Inflammatory macrophage (primary cell): ENCODE results near the gene CEP41.

Source experiments
- DNase-seq, 2 donors: peaks; one replicate each; pipeline ENCODE4 v3.0.0-alpha.2; 2020 to 2022
- total RNA-seq, 18 experiments: gene quantifications; one replicate each; lab custom pipeline; 2026; ENCODE audit warnings: mixed read lengths in 6 of 18, inconsistent platforms in 2 of 18; lab: John Stamatoyannopoulos, UW

The CEP41 gene
- total RNA-seq: 1.8 to 15.1 (median 11.7) reads per million in 18 experiments

DNA sequence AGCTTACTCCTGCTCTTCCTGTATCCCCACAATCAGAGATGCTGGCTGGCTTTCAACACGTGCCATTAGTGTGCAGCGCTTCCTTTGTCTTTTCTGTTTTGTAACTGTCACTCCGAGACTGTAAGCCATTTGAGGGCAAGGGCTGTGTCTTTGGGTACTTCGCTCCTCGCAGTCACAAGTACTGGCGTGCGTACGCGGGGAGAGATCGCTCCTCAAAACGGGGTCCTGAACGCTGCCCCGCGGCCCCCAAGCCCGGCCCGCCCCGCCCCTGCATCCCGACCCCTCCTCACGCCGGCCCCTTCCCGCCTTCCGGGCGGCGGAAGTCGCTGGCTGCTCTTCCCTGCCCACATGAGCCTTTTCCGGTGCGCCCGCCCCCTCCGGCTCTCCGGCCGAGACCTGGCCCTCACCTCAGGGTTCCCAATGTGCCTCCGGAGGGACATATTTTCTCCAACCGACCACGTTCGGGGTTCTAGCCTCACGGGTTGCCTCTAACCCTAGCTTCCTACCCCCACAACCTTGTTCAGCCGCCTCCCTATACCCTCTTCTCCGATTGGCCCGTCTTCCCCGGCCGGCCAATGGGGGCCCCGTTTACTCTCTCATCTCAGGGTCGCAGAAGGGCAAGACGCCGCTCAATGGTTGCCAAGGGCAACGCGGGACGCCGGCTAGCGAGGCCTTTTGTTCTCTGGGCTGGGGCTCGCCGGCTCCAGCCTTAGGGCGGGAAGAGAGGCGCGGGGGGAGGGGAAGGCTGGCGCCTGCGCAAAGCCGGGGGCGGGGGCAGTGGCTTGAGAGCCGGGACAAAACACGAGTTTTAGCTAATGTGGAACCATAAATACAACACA is at the start of gene CEP41:
Gene CEP41, minus strand, starts transcription at position 490 of the 839 bp plus-strand sequence. Its CDS starts 50 bp downstream, at position 440.
- DNase-seq: peak; percentile 97 to 98

- DNase-seq: no peak
Observed at GRCh38 chr7:130490311-130490791, 49.5 kb upstream of the CEP41 start.

DNA sequence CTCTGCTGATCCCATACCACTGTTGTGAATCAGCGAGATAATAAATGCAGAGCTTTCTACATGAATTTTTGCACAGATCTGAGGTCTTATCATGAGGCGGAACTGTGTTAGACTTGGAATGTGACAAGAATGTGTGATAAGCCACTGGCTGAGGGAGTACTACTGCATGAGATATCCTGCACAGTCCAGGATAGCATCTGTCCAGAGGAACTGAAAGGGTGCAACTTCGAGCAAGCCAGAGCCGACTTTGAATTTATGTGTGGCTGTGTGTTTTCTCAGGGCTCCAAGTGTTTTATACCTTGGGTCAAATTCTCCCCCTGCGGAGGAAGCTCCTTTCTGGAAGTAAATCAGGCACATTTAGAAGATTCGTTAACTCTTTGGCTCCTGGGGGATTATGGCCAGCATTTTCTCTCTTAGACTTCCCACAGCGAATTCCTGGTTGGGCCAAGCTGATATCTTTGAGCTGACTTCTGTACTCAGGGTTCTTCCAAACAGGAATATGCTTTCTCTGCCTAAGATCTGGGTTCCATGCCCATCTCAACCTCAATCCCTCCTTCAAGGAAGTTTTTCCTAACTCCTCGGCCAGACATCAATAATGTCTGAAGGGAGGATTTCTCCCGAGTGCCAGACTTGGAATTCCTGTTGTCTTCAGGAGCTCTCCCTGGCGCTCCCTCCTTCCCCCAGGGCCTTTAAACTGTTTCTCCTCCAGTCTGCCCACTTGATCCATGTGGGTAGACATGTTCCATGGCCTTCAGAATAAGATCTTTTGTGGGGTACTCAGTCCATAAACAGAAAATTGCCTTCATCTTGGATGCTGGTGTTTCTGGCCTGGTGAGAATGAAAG is 48.5 kb upstream of the CEP41 start:
- no peak for DNase-seq

DNA sequence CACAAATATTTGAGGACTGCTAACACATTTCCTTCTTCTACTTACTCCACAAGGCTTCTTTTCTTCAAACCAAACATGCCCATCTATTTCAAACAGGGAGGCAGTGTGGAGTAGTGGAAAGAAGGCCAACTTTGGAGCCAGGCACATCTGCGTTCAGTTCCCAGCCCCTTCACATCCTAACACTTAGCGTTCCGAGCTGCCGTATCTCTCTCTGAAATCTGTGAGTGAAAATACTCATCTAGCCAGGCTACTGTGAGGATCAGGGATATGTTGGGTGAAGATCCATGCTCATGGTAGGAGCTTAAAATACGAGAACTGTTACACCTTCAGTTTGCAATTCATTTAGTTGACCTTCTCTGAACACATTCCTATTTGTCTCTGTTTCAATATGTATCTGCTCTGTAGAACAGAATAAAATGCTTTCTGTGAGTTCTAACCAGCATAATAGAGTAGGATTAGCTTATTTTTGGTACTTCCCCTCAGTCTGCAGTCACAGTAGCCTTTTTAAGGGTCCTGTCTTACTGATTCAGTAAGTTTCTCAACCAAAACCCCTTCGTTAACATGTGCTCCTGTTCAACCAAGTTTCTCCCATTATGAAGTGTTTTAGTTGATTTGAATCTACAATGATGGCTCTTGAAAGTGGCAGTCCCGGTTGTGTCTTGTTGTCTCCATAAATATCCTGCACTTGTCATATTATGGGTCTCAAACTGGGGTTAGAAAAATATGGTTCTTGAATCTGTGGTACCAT is 47.8 kb upstream of the CEP41 start:
- DNase-seq: no peak

DNA sequence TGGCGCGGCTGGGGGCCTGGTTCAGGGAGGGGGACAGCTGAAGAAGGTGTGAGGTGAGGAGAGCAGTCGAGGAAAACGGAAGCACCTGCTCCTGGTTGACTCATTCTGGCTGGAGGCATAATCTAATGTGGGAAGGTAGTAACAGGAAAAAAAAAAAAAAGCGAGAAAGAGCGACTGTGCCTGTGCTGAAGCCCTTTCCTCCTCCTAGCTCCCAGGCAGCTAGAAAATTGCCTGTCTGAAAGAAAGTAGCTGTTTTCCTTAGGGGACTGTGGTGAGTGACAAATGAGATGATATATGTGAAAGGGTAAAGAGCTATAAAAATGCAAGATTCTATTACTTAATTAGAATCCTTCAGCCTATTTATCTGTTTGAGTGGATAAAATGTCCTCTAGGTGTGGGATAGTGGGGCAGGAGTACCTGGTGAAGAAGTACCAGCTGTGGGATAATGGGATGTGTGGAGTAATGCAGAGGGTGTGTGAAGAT is 46.2 kb upstream of the CEP41 start:
- no peak for DNase-seq

GRCh38 chr7:130486114-130486953 is 45.5 kb upstream of the CEP41 start:
- DNase-seq: peak; percentile 16 to 50

- no peak for DNase-seq
Observed at GRCh38 chr7:130485734-130486113, 44.9 kb upstream of the CEP41 start.

- DNase-seq: no peak
Observed at GRCh38 chr7:130483031-130483430, 42.2 kb upstream of the CEP41 start.

GRCh38 chr7:130481898-130482297 is 41.1 kb upstream of the CEP41 start:
- DNase-seq: no peak

DNA sequence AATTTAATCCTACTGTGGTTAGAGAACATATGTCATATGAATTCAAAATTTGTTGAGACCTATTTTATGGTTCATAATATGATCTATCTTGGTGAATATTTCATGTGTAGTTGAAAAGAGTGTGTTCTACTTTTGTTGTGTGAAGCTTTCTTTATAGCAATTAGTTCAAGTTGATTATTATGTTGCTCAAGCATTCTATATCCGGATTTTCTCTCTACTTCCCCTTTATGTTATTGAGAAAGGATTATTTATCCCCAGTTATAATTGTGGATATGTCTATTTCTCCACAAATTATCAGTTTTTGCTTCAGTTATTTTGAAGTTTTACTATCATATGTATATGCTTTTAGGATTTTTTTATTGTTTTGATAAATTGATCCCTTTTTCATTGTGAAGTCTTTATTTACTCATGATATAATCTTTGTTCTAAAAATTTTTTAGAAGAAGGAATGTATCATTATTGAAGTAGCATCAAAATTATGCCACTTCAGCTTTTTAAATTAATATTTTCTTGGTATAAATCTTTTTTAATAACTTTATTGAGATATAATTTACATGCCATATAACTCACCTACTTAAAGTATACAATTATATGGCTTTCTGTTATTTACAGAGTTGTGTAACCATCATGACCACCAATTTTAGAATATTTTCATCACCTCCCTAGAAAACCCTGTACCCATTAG is 39.0 kb upstream of the CEP41 start:
- DNase-seq: peak in 1 of 2 donors; percentile 27

GRCh38 chr7:130478991-130479390 is 38.2 kb upstream of the CEP41 start:
- no peak for DNase-seq

- DNase-seq: no peak
Observed at GRCh38 chr7:130476297-130477150, 35.7 kb upstream of the CEP41 start.

- no peak for DNase-seq
Observed at GRCh38 chr7:130475776-130476175, 35.0 kb upstream of the CEP41 start.

GRCh38 chr7:130473876-130474275 is 33.1 kb upstream of the CEP41 start:
- DNase-seq: peak; percentile 18 to 23

GRCh38 chr7:130473289-130473688 is 32.5 kb upstream of the CEP41 start:
- peak; percentile 28 to 42 for DNase-seq

GRCh38 chr7:130471974-130472373 is 31.2 kb upstream of the CEP41 start:
- no peak for DNase-seq

GRCh38 chr7:130468612-130469011 is 27.8 kb upstream of the CEP41 start:
- DNase-seq: no peak

DNA sequence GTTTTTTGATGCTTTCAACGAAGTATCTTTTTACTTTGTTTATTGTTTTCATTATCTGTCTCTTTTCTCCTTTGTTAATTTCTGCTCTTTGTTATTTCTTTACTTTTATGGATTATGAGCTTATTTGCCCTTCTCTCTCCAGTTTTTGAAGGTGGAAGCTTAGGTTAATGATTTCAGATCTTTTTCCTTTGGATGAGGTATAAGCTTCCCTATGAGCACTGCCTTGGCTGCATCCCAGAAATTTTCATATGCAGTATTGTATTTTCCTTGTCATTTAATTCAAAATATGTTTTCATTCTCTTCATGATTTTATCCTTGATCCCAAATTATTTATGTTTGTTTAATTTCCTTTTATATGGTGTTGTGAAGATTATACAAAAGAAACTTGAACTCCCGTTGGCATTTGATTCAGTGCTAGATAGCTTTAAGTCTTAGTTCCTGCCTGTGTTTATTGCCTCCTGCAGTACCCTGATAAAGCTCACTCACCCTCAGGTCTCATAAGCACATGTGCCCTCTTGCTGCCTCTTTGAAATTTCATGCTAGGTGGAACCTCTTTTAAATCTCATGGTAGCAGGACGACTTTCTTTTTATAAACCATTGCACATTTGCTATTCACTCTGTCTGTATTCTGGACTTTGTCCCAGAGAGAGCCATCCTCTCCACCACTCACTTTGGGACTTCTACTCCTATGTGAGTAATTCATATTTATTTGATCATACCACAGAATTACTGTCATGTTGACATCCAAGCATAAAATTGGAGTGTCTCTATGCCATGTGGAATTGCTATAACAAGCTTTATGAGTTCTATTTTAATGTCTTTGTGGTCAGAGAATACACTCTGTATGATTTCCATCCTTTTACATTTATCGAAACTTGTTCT is 23.0 kb upstream of the CEP41 start:
- DNase-seq: no peak

DNA sequence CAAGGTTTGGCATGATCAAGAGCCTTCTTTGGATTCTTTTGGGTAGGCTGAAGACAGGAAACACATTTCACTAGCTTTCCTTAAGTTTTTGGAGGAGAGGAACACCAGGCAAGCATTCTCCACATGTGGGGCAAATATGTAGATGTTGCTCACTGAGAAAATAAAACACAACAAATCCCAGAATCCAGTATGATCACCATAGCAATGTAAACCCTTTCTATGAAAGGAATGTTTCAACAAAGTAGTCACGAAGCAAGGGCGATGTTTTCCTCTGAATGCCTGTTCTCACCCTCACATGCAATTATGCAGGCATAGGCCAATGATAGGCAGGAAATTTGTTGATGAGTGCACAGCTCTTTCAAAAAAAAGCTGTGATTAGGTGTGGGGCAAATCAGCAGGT is 20.5 kb upstream of the CEP41 start:
- DNase-seq: no peak
